HG02970 (cell line): ENCODE data around the gene PALLD.
A peak's percentile ranks its signal among the peaks of the same experiment; 100 is the strongest.

Experiments used
- ATAC-seq: cut with Tn5 transposase; IDR thresholded peaks from one replicate; pipeline ENCODE4 v1.9.1; 2021; ENCODE audit warnings: mild to moderate bottlenecking, moderate library complexity, moderate number of reproducible peaks; ENCODE audit not compliant: unreplicated experiment, low FRiP score

The PALLD gene

GRCh38 chr4:168659741-168660465 is 163.1 kb downstream of the PALLD start:
- no peak for ATAC-seq

DNA sequence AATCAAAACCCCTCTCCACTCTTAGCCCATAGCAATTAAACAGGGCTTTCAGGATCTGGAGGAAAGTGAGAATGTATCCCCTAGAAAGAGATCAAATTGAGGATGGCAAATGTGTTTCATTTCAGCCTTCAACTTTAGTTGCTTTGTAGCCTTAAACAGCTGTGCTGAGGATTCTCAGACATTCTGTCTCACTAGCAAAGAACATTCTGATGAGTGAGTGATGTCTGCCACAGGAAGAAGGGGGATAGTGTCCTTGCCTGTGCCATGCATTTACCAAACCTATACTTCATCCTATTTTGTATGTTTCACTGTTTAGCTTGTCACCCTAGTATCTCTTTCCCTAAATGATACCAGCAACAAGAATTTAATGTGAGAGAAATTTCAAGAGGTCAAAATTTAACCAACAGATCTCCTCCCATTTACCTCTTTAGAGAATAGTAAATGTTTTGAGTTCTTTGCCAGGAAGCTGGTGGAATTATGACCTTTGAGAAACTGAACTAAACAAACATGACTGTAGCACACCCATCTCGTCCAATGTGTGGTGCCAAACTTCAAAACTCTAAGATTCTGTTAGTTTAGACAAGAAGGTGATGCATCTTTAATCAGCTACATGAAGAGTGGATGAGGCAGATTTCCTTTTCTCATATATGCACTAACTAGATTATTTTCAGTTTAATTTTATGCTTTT is 165.6 kb downstream of the PALLD start:
- ATAC-seq: no peak

GRCh38 chr4:168664242-168664891 is 167.5 kb downstream of the PALLD start:
- no peak for ATAC-seq

DNA sequence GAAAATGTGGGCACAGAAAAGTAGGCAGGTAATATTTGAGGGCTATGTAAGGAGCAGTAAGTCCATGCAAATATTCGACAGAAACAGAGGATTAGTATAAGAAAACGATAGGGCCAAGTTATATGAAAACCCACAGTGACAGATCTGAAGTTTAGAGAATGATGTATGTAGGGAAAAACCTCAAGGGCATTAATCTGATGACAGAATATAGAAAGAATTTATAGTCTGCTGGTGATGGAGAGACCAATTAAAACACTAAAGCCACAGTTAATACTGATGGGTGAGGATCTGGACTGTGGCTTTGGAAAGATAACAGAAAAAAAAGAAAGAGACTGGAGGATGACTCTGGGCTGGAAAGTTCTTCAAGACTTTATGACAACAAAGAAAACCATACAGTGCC is 169.7 kb downstream of the PALLD start:
- ATAC-seq: no peak

GRCh38 chr4:168667376-168667775 is 170.5 kb downstream of the PALLD start:
- ATAC-seq: no peak

DNA sequence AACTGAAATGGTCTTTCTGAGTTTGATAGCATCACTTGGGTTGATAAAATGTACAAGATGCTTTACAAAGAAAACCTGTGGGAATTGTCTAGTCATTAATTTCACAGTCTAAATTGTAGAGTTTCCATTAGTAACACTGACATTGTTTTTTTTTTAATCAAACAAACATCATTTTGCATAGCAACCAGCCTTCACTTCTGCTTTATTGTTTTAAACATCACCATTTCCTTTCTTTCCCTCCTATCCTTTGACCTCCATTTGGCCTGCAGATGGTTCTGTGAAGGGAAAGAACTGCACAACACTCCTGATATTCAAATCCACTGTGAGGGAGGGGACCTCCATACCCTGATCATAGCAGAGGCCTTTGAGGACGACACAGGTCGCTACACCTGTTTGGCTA is 171.1 kb downstream of the PALLD start:
- no peak for ATAC-seq

DNA sequence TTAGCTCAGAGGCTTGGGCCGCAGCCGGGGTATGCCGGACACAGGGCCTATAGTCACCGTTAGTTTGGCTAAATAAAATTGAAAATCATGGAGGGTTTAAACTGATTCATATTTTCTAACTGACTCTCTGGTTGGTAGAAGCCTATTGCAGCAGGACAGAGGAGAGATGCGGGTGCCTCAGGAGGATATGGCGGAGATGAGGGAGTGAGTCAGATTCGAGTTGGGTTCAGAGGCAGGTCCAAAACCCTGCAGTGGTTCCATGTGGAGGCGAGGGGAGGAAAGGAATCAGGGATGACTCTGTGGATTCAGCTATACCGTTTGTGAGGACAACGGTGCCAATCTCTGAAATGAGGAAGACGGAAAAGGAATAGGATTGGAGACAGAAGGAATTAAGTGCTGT is 176.6 kb downstream of the PALLD start:
- no peak for ATAC-seq

- no peak for ATAC-seq
Observed at GRCh38 chr4:168674077-168674747, 177.4 kb downstream of the PALLD start.

- no peak for ATAC-seq
Observed at GRCh38 chr4:168674866-168675265, 178.0 kb downstream of the PALLD start.

GRCh38 chr4:168677063-168677462 is 180.2 kb downstream of the PALLD start:
- ATAC-seq: no peak

- ATAC-seq: no peak
Observed at GRCh38 chr4:168677879-168678278, 181.0 kb downstream of the PALLD start.

- ATAC-seq: no peak
Observed at GRCh38 chr4:168678751-168679366, 182.0 kb downstream of the PALLD start.

- no peak for ATAC-seq
Observed at GRCh38 chr4:168679397-168679796, 182.5 kb downstream of the PALLD start.

DNA sequence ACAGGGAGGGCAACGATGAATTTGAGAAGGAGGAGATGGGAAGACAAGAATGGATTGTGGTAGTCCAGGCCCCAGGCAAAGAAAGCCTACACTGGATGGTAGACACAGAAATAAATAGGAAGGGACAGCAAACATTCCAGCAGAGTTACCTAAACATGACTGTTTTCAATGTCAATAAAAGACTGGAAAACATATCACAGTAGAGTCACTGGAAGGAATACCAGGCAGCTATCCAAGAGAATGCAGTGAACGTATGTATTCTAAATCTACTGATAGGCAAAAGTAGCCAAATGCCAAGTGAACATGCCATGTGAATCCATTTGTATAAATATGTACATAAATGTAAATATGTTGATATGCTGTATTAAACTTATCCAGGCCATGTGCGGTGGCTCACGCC is 183.0 kb downstream of the PALLD start:
- ATAC-seq: no peak

- ATAC-seq: no peak
Observed at GRCh38 chr4:168682898-168683500, 186.1 kb downstream of the PALLD start.

GRCh38 chr4:168683595-168683994 is 186.7 kb downstream of the PALLD start:
- no peak for ATAC-seq

DNA sequence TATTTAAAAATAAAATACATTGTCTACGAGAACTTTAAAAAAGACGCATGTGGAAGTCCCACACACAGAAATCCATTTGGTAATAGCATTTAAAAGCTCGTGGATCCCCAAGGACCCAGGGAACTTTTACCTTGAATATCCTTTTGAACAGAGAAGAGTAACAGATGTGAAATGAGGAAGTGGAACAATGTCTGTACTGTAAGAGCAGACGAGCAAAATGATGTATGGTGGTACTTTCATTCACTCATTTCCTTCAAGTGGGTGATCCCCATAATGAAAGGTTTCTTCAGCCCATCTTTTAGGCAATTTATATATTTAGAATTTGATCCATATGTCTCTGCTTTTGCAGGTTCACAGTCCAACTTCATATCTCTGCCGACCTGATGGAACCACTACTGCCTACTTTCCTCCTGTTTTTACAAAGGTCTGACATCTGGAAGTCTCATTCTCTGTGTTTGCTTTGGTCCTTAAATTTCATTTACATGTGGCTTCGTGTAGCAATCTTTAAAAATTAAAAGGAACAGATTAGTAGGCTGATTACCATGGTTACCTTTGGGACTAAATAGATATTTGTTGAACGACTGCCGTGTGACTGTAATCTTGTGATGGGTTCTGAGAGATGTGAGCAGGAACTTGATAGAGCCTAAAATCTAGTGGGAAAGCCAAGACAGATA is 188.4 kb downstream of the PALLD start:
- peak; percentile 87 for ATAC-seq

DNA sequence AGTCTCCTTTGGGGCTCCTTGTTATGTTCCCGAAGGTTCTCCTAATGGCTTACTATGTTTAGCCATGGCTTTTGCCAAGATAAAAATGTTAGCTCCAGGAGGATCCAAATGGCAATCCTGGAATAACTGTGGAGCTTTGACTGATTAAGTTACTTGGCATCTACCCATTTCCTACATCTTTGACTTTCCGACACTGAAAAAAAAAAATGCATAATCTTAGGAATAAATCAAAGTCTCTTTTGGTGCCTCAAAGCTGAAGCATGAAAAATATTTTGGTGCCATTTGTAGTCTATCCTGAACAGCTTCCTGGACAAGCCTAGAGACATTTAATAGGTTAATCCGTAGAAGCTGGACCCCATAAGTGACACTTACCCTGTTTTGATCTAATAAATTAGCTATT is 191.7 kb downstream of the PALLD start:
- no peak for ATAC-seq

DNA sequence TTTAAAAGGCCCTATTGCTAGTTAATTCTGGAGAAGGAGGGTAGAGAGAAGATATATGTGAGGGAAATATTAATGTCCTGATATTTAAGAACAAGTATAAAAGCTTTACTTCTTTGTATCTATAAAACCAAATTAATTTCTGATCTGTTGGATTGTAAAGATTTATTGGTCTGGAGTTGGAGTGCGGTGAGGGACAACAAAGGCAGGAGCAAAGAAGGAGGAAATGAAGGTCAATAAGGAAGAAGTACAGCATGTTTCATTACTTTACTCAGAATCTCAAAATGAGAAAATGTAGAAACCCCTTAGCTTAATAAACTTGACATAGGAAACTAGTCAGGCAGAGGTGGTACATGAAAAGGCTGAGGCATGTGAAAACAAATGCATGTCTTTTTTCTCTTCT is 192.9 kb downstream of the PALLD start:
- no peak for ATAC-seq

- no peak for ATAC-seq
Observed at GRCh38 chr4:168690199-168690598, 193.3 kb downstream of the PALLD start.
